H9 (cell line): Measurements from ENCODE around the gene WARS2. TPM values are rescaled to one million over a fixed set of nuclear protein-coding genes. Genes with fewer than 3 reads are reported as not detected.

Experiments used
- DNase-seq: peaks from one replicate; pipeline ENCODE4 v3.0.0-alpha.2; 2017
- H2AFZ ChIP-seq: one replicate; pipeline ENCODE4 v1.6.1; 2013; ENCODE audit warnings: mild to moderate bottlenecking, low read length, control low read depth, moderate library complexity
- H2AK5ac ChIP-seq: 2 replicates; pipeline ENCODE4 v1.6.1; 2013; ENCODE audit warnings: low read length, control low read depth, mixed read lengths; ENCODE audit not compliant: insufficient read length
- H2BK120ac ChIP-seq: one replicate; pipeline ENCODE4 v1.6.1; 2013; ENCODE audit warnings: low read depth, mild to moderate bottlenecking, low read length, control low read depth, inconsistent platforms; ENCODE audit not compliant: poor library complexity, severe bottlenecking
- H2BK12ac ChIP-seq: 2 replicates; pipeline ENCODE4 v1.6.1; 2013; ENCODE audit warnings: low read length, control low read depth, mixed read lengths, low read depth; ENCODE audit not compliant: insufficient read length
- H2BK15ac ChIP-seq: 2 replicates; pipeline ENCODE4 v1.6.1; 2013; ENCODE audit warnings: low read depth, low read length, control low read depth
- H2BK20ac ChIP-seq: one replicate; pipeline ENCODE4 v1.6.1; 2013; ENCODE audit warnings: low read depth, mild to moderate bottlenecking, low read length, control low read depth, inconsistent platforms; ENCODE audit not compliant: poor library complexity, severe bottlenecking
- H2BK5ac ChIP-seq: 2 replicates; pipeline ENCODE4 v1.6.1; 2013; ENCODE audit warnings: low read length, control low read depth, mixed read lengths; ENCODE audit not compliant: insufficient read length
- H3K14ac ChIP-seq: 2 replicates; pipeline ENCODE4 v1.6.1; 2013; ENCODE audit warnings: low read length, control low read depth; ENCODE audit not compliant: insufficient read depth
- H3K18ac ChIP-seq: 2 replicates; pipeline ENCODE4 v1.6.1; 2013; ENCODE audit warnings: low read depth, mild to moderate bottlenecking, mixed read lengths, low read length, control low read depth; ENCODE audit not compliant: insufficient read length
- H3K23ac ChIP-seq: 2 replicates; pipeline ENCODE4 v1.6.1; 2013; ENCODE audit warnings: low read length, control low read depth, mixed read lengths, low read depth; ENCODE audit not compliant: insufficient read length
- H3K23me2 ChIP-seq: 2 replicates; pipeline ENCODE4 v1.6.1; 2013; ENCODE audit warnings: low read depth, mild to moderate bottlenecking, mixed read lengths, low read length, control low read depth; ENCODE audit not compliant: insufficient read length, poor library complexity, severe bottlenecking
- H3K27ac ChIP-seq: 2 replicates; pipeline ENCODE4 v1.5.1; 2013; ENCODE audit warnings: low read length, control low read depth, mixed read lengths, low read depth; ENCODE audit not compliant: insufficient read length
- H3K27me3 ChIP-seq: 2 replicates; pipeline ENCODE4 v1.6.1; 2013; ENCODE audit warnings: low read length, control low read depth, inconsistent platforms; ENCODE audit not compliant: insufficient read depth
- H3K4ac ChIP-seq: 2 replicates; pipeline ENCODE4 v1.6.1; 2013; ENCODE audit warnings: low read depth, mild to moderate bottlenecking, control low read depth, inconsistent platforms, low read length, moderate library complexity
- H3K4me1 ChIP-seq: 2 replicates; pipeline ENCODE4 v1.6.1; 2013; ENCODE audit warnings: low read length, control low read depth, inconsistent platforms; ENCODE audit not compliant: insufficient read depth
- H3K4me2 ChIP-seq: 2 replicates; pipeline ENCODE4 v1.6.1; 2013; ENCODE audit warnings: low read length, control low read depth, mixed read lengths; ENCODE audit not compliant: insufficient read length, insufficient read depth
- H3K56ac ChIP-seq: 2 replicates; pipeline ENCODE4 v1.6.1; 2013; ENCODE audit warnings: low read depth, mild to moderate bottlenecking, mixed read lengths, low read length, control low read depth; ENCODE audit not compliant: insufficient read length
- H3K79me1 ChIP-seq: 2 replicates; pipeline ENCODE4 v1.6.1; 2013; ENCODE audit warnings: low read depth, mild to moderate bottlenecking, moderate library complexity, low read length, control low read depth, inconsistent platforms; ENCODE audit not compliant: insufficient read depth, poor library complexity, severe bottlenecking
- H3K79me2 ChIP-seq: 2 replicates; pipeline ENCODE4 v1.6.1; 2013; ENCODE audit warnings: low read length, control low read depth, inconsistent platforms; ENCODE audit not compliant: insufficient read depth
- H3K9ac ChIP-seq: 2 replicates; pipeline ENCODE4 v1.6.1; 2013; ENCODE audit warnings: low read length, control low read depth, mixed read lengths; ENCODE audit not compliant: insufficient read length; ENCODE audit errors: extremely low read depth
- H3K9me3 ChIP-seq: one replicate; pipeline ENCODE4 v1.6.1; 2013; ENCODE audit warnings: low read depth, low read length, inconsistent platforms; ENCODE audit not compliant: control insufficient read depth
- H3T11ph ChIP-seq: one replicate; pipeline ENCODE4 v1.6.1; 2013; ENCODE audit warnings: mild to moderate bottlenecking, low read length, control low read depth, inconsistent platforms
- H4K20me1 ChIP-seq: one replicate; pipeline ENCODE4 v1.6.1; 2013; ENCODE audit not compliant: control insufficient read depth, insufficient read length, insufficient read depth
- H4K5ac ChIP-seq: 2 replicates; pipeline ENCODE4 v1.6.1; 2013; ENCODE audit warnings: low read depth, mild to moderate bottlenecking, mixed read lengths, low read length, control low read depth; ENCODE audit not compliant: insufficient read length
- H4K8ac ChIP-seq: replicated peaks from 2 replicates; pipeline ENCODE4 v1.6.1; 2013; ENCODE audit warnings: low read length, control low read depth, mixed read lengths, low read depth; ENCODE audit not compliant: insufficient read length
- H4K91ac ChIP-seq: 2 replicates; pipeline ENCODE4 v1.6.1; 2013; ENCODE audit warnings: low read depth, mild to moderate bottlenecking, moderate library complexity, mixed read lengths, low read length, control low read depth; ENCODE audit not compliant: insufficient read length
- H3K27ac Mint-ChIP-seq, 3 experiments: 2 replicates in 2 of 3; 3 replicates in 1 of 3; pipeline ENCODE4 v1.8.0; 2020 to 2021; ENCODE audit warnings: mixed read lengths in 3 of 3, mild to moderate bottlenecking in 1 of 3, moderate library complexity in 1 of 3
- H3K27me3 Mint-ChIP-seq: 2 replicates; pipeline ENCODE4 v1.8.0; 2021; ENCODE audit warnings: low read depth, mild to moderate bottlenecking, moderate library complexity, mixed read lengths
- H3K36me3 Mint-ChIP-seq, 3 experiments: 2 replicates in 2 of 3; 3 replicates in 1 of 3; pipeline ENCODE4 v1.8.0; 2020 to 2021; ENCODE audit warnings: low read depth in 3 of 3, mixed read lengths in 3 of 3; ENCODE audit not compliant: insufficient read depth in 1 of 3
- H3K4me1 Mint-ChIP-seq, 2 experiments: 2 replicates each; pipeline ENCODE4 v1.8.0; 2020; ENCODE audit warnings: mixed read lengths in 2 of 2
- H3K4me3 Mint-ChIP-seq, 2 experiments: 2 replicates in 1 of 2; 3 replicates in 1 of 2; pipeline ENCODE4 v1.8.0; 2020 to 2021; ENCODE audit warnings: mild to moderate bottlenecking in 2 of 2, mixed read lengths in 2 of 2, moderate library complexity in 1 of 2
- H3K9me3 Mint-ChIP-seq, 2 experiments: 2 replicates in 1 of 2; 3 replicates in 1 of 2; pipeline ENCODE4 v1.8.0; 2020; ENCODE audit warnings: mild to moderate bottlenecking in 2 of 2, mixed read lengths in 2 of 2, moderate library complexity in 1 of 2
- WGBS: extraction: QIAGEN DNeasy Blood & Tissue Kit; methylation state at CpG from one replicate; pipeline ENCODE4 v1.1.7; 2013; ENCODE audit warnings: missing lambda C conversion rate, low lambda C conversion rate, mixed read lengths; ENCODE audit not compliant: insufficient read length; ENCODE audit errors: extremely low coverage; 5-methylcytosine and 5-hydroxymethylcytosine counted together
- total RNA-seq: library from RNA; stranded (reverse); gene quantifications from 2 replicates; pipeline ENCODE4 v1.2.1, GENCODE V29; 2021
- TF ChIP-seq, protein P1 (sequence below): fragments of 200-600 bp; sonication (generic); conservative IDR thresholded peaks from 3 replicates; pipeline ENCODE4 v1.8.0; 2021; ENCODE audit warnings: antibody characterized with exemption, mild to moderate bottlenecking

WARS2 gene
- total RNA-seq, 1 experiment from 2014 or later, result 9.7 TPM

DNA sequence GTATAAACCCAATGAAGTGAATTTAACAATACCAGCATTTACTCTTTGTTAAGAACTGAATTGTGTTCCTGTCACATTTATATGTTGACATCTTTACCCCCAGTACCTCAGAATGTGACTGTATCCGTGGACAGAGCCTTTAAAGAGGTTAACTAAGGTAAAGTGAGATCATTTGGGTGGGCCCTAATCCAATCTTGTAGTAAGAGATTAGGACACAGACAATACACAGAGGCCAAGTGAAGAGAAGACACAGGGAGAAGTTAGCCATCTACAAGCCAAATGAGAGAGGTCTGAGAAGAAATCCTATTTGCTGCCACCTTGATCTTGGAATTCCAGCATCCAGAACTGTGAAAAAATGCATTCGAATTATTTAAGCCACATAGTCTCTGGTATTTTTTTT, 22.9 kb upstream of the WARS2 start:
- no peak overlapping the region for H3K18ac ChIP-seq
- no peak overlapping the region for H3K4ac ChIP-seq
- no peak overlapping the region for H2BK20ac ChIP-seq
- no peaks in the 10 kb centered on the region for H3K27me3 ChIP-seq
- H3K9me3 Mint-ChIP-seq, result peaks cover 2 to 8% of the 10 kb centered on the region in 2 experiments; a peak in 2 of 5 replicates
- no peak overlapping the region for H2BK12ac ChIP-seq
- H3T11ph ChIP-seq, result no peak overlapping the region
- H4K91ac ChIP-seq, result no peak overlapping the region
- no peak overlapping the region for H3K56ac ChIP-seq
- H2BK15ac ChIP-seq, result no peak overlapping the region
- no peak overlapping the region for H3K27ac Mint-ChIP-seq
- H3K27me3 Mint-ChIP-seq, result no peaks in the 10 kb centered on the region
- no peaks in the 10 kb centered on the region for H3K23me2 ChIP-seq
- H2AFZ ChIP-seq, result no peak overlapping the region
- H3K4me2 ChIP-seq, result no peak overlapping the region
- H3K14ac ChIP-seq, result no peak overlapping the region
- no peaks in the 10 kb centered on the region for H3K79me1 ChIP-seq
- H2BK120ac ChIP-seq, result no peak overlapping the region
- H4K8ac ChIP-seq, result no peak overlapping the region
- no peak for DNase-seq
- H3K4me1 Mint-ChIP-seq, result no peaks in the 10 kb centered on the region
- H3K4me3 Mint-ChIP-seq, result no peak overlapping the region
- H3K9ac ChIP-seq, result no peak overlapping the region
- H2AK5ac ChIP-seq, result no peak overlapping the region
- H3K4me1 ChIP-seq, result no peaks in the 10 kb centered on the region
- WGBS, result no CpG with 5 or more reads among the region's 2 CpGs
- H3K27ac ChIP-seq, result no peak overlapping the region
- no peak overlapping the region for H4K5ac ChIP-seq
- peaks cover 14 to 20% (median 17%) of the 10 kb centered on the region in 3 experiments for H3K36me3 Mint-ChIP-seq
- no peaks in the 10 kb centered on the region for H3K79me2 ChIP-seq
- no peak overlapping the region for H2BK5ac ChIP-seq
- H3K9me3 ChIP-seq, result no peaks in the 10 kb centered on the region
- TF ChIP-seq, protein P1, sequence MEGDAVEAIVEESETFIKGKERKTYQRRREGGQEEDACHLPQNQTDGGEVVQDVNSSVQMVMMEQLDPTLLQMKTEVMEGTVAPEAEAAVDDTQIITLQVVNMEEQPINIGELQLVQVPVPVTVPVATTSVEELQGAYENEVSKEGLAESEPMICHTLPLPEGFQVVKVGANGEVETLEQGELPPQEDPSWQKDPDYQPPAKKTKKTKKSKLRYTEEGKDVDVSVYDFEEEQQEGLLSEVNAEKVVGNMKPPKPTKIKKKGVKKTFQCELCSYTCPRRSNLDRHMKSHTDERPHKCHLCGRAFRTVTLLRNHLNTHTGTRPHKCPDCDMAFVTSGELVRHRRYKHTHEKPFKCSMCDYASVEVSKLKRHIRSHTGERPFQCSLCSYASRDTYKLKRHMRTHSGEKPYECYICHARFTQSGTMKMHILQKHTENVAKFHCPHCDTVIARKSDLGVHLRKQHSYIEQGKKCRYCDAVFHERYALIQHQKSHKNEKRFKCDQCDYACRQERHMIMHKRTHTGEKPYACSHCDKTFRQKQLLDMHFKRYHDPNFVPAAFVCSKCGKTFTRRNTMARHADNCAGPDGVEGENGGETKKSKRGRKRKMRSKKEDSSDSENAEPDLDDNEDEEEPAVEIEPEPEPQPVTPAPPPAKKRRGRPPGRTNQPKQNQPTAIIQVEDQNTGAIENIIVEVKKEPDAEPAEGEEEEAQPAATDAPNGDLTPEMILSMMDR, result no peak
- no peaks in the 10 kb centered on the region for H4K20me1 ChIP-seq
- no peak overlapping the region for H3K23ac ChIP-seq
